ENCODE data around the gene ZNF181. TPM values are rescaled to one million over a fixed set of nuclear protein-coding genes. Genes with fewer than 3 reads are reported as not detected.
"Not testable (repeated sequence)": the region's sequence is repeated elsewhere in the genome, so short reads cannot be mapped to it uniquely, and the experiment has no call there.

Gene ZNF181
- polyA plus RNA-seq (ENCODE audit: insufficient read length in 12 of 12): 10 to 100 TPM in 10 of 12 donors, 1 to 10 TPM in 1, not detected in 1; 9.9 to 20.5 (median 16.1) TPM
- long read RNA-seq, donor 1, full-length matches to known transcripts: 5 of 5 reads
- long read RNA-seq, donor 1, partial matches to known transcripts: 0 of 5 reads
- long read RNA-seq, donor 1, other reads (novel, unspliced or antisense): 0 of 5 reads
- long read RNA-seq, donor 2, partial matches to known transcripts: 0 of 6 reads
- long read RNA-seq, donor 2, other reads (novel, unspliced or antisense): 5 of 6 reads
- long read RNA-seq, donor 3, partial matches to known transcripts: 5 of 5 reads
- long read RNA-seq, donor 3, other reads (novel, unspliced or antisense): 0 of 5 reads
- long read RNA-seq, donor 4: 0 reads
- long read RNA-seq, donor 5, full-length matches to known transcripts: 4 of 22 reads
- long read RNA-seq, donor 5, partial matches to known transcripts: 13 of 22 reads
- long read RNA-seq, donor 5, other reads (novel, unspliced or antisense): 5 of 22 reads
- long read RNA-seq, donor 6, full-length matches to known transcripts: 3 of 3 reads
- long read RNA-seq, donor 6, partial matches to known transcripts: 0 of 3 reads
- long read RNA-seq, donor 6, other reads (novel, unspliced or antisense): 0 of 3 reads
- long read RNA-seq, donor 7: 0 reads
- long read RNA-seq, donor 8, full-length matches to known transcripts: 3 of 3 reads
- long read RNA-seq, donor 8, partial matches to known transcripts: 0 of 3 reads
- long read RNA-seq, donor 8, other reads (novel, unspliced or antisense): 0 of 3 reads
- long read RNA-seq, donor 9: 0 reads
- long read RNA-seq, donor 10, partial matches to known transcripts: 0 of 8 reads
- long read RNA-seq, donor 10, other reads (novel, unspliced or antisense): 5 of 8 reads
- long read RNA-seq, donor 11, full-length matches to known transcripts: 3 of 3 reads
- long read RNA-seq, donor 11, partial matches to known transcripts: 0 of 3 reads
- long read RNA-seq, donor 11, other reads (novel, unspliced or antisense): 0 of 3 reads

GRCh38 chr19:34733746-34734536 is at the start of gene ZNF181:
Gene ZNF181 (plus strand): TSS chr19:34734243. CDS start chr19:34735038, 795 bp downstream.
- DNase-seq: peak; percentile 93

GRCh38 chr19:34685266-34685665 is 48.8 kb upstream of the ZNF181 start:
- not testable (repeated sequence) for DNase-seq

GRCh38 chr19:34686455-34686854 is 47.6 kb upstream of the ZNF181 start:
- DNase-seq: no peak

- DNase-seq: no peak
Observed at GRCh38 chr19:34687348-34687747, 46.7 kb upstream of the ZNF181 start.

GRCh38 chr19:34688592-34688991 is 45.5 kb upstream of the ZNF181 start:
- DNase-seq: no peak

- no peak for DNase-seq
Observed at GRCh38 chr19:34690372-34690771, 43.7 kb upstream of the ZNF181 start.

GRCh38 chr19:34692549-34692948 is 41.5 kb upstream of the ZNF181 start:
- DNase-seq: no peak

GRCh38 chr19:34707661-34708060 is 26.4 kb upstream of the ZNF181 start:
- DNase-seq: no peak

- DNase-seq: no peak
Observed at GRCh38 chr19:34711890-34712289, 22.2 kb upstream of the ZNF181 start.

- DNase-seq: peak; percentile 58
Observed at GRCh38 chr19:34712395-34713261, 21.4 kb upstream of the ZNF181 start.

GRCh38 chr19:34713262-34713637 is 20.8 kb upstream of the ZNF181 start:
- no peak for DNase-seq

GRCh38 chr19:34715357-34715756 is 18.7 kb upstream of the ZNF181 start:
- DNase-seq: no peak

GRCh38 chr19:34722353-34722752 is 11.7 kb upstream of the ZNF181 start:
- no peak for DNase-seq

- DNase-seq: no peak
Observed at GRCh38 chr19:34725400-34725799, 8.6 kb upstream of the ZNF181 start.

GRCh38 chr19:34731019-34731829 is 2.8 kb upstream of the ZNF181 start:
- DNase-seq: no peak

- no peak for DNase-seq
Observed at GRCh38 chr19:34731964-34732363, 2.1 kb upstream of the ZNF181 start.

- no peak for DNase-seq
Observed at GRCh38 chr19:34732612-34733211, 1.3 kb upstream of the ZNF181 start.

GRCh38 chr19:34733266-34733745 is 737 bp upstream of the ZNF181 start:
- no peak for DNase-seq

GRCh38 chr19:34734537-34735103 is 577 bp downstream of the ZNF181 start:
- no peak for DNase-seq

All from muscle of arm (tissue), 14 donors.